GM19043 (cell line): ENCODE measurements around the gene IFIH1.

Source experiments
- ATAC-seq: cut with Tn5 transposase; IDR thresholded peaks from one replicate; pipeline ENCODE4 v1.9.1; 2021; ENCODE audit warnings: low read depth; ENCODE audit not compliant: unreplicated experiment

The IFIH1 gene

GRCh38 chr2:162318328-162319180, at the start of gene IFIH1:
Gene IFIH1 (minus strand): TSS chr2:162318684. CDS start chr2:162318307, 377 bp downstream.
- ATAC-seq: peak; percentile 68

GRCh38 chr2:162365392-162365791, 46.9 kb upstream of the IFIH1 start:
- ATAC-seq: no peak

- no peak for ATAC-seq
These were observed 26.1 kb upstream of the IFIH1 start for GRCh38 chr2:162344617-162344950.

DNA sequence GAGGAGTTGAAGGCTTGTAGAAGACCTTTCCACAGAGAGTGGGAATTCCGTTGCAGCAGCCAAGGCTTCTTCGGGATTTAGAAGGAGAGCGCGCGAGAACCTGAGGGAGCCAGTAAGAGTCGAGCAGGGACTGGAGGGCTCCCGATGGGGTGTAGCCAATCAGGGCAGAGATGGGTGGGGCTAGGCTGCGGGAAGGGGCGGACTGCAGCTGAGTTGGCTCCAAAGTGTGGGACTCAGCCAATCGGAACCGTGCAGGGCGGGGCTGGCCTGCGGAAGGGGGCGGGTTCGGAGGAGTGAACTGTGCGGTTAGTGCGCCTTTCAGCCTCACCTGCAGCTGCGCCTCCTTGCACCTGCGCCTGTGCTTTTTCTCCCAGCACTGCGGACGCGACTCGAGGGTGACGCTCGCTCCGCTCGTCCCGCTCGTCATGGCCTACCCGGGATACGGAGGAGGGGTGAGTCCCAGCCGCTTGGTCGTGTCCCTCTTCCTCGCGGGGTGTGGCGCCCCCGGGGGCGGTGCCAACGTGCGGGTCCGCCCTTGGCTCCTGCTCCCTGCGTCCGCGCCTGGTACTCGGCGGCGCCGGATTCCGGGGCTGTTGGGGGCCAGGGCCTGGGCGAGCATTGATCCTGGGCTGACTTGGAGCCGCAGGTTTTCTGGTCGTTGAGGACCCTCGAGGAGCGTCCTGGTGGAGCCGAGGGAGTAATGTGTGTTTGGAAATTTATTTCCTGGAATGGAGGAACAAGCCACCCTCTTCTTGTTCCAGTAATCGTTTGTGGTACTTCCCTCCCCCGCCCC, 25.5 kb upstream of the IFIH1 start, which contains the start of gene GCA:
GCA (plus strand) TSS at position 309 of the 793 bp plus-strand sequence; CDS start at position 426, 117 bp downstream.
- peak; percentile 96 for ATAC-seq

GRCh38 chr2:162343492-162343823, 25.0 kb upstream of the IFIH1 start:
- peak; percentile 0 for ATAC-seq

DNA sequence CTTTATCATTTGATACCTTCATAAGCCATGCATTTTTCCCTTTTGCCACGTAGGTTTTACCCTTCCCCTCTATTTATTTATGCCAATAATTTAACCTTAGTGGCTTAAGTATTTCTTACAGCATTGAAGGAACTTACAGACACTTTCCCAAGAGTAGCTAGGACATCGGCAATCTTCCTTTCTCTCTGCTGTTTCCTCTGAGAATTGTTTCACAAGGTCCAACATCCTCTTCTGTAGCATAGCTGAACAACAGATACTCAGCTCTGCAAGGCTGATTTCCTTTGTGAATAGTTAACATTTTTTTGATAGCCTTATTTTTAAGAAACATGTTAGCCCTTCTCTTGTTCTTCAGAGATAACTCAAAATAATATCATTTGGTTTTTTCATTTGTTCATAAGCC, 24.4 kb upstream of the IFIH1 start:
- no peak for ATAC-seq

- ATAC-seq: no peak
These were observed 23.8 kb upstream of the IFIH1 start for GRCh38 chr2:162342321-162342720.

GRCh38 chr2:162340822-162341221, 22.3 kb upstream of the IFIH1 start:
- ATAC-seq: no peak

GRCh38 chr2:162337868-162338267, 19.4 kb upstream of the IFIH1 start:
- ATAC-seq: no peak

- ATAC-seq: peak; percentile 64
These were observed 15.5 kb upstream of the IFIH1 start for GRCh38 chr2:162333968-162334367.

DNA sequence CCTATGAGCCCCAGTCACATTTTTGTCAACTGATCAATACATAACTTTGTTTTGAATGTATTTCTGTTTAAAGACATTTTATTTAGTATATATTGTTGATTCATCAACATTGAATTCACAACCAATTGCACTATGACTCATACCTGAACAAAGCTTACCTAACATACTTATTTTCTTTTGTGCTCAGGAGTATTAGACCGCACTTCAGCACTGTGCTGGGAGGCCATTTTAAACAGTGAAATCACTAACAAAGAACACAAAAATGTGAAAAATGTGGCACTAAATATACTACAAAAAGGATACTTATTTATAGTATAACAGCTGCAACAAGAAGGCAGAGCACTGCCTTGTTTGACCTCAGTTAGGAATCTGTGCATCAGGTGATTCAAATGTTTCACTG, 12.4 kb upstream of the IFIH1 start:
- no peak for ATAC-seq

- peak; percentile 81 for ATAC-seq
These were observed 10.1 kb upstream of the IFIH1 start for GRCh38 chr2:162328424-162329157.

DNA sequence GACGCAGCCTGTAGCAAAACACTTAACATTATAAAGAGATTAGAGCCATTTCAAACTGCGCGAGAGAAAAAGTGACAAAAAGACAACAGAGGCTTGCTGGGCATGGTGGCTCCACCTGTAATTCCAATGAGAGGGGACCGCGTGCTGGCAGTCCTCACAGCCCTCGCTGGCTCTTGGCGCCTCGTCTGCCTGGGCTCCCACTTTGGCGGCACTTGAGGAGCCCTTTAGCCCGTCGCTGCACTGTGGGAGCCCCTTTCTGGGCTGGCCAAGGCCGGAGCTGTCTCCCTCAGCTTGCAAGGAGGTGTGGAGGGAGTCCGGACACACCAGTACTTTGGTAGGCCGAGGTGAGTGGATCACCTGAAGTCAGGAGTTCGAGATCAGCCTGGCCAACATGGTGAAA, 9.3 kb upstream of the IFIH1 start:
- no peak for ATAC-seq

DNA sequence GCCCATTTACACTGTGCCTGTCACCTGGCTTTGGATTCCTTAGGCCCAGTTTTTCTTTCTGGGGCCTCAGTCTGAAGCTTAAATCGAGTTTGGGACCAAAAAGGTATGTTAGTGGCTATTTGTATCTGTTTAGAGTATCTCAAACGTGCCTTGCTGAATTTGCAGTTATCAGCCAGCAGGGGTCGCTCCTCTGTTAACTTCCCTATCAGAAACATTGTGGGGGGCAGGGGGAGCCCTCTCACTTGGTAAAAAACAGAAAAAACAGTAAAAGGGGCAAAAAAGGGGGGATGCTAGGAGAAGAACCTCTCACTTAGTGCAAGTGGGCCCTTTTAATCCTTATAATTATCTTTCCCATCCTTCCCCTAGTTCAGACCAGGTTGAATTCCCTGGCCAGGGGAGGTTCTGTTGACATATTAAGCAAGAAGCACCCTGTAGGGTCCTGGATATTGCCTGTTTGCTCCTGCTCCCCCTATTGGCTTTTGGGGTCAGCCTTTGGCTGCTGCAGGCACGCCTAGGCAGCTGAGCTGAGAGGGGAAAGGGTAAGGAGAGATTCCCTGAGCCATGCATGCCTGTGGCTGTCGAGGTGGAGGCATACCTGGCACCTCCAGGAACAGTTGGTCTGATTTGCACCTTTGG, 8.8 kb upstream of the IFIH1 start:
- no peak for ATAC-seq

DNA sequence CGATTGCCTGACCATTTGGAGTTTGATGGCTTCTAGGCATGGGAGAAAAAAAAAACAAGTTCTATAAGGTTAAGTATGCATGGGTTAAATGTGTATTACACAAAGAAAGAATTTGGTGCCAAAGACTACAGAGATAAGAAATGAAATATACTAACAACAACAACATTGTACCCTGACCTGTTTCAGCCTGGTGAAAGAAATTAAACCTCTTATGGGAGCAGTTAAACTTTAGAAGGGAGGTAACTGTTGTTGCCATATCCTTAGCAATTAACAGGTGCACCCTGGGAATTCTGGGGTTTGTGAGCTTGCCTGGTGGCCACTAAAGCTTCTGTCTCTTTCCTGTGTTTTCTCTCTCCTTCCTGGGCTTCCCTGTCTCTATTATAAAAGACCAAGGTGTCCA, 6.5 kb upstream of the IFIH1 start:
- ATAC-seq: no peak

- no peak for ATAC-seq
These were observed 2.5 kb upstream of the IFIH1 start for GRCh38 chr2:162320864-162321517.

GRCh38 chr2:162317861-162318327, 590 bp downstream of the IFIH1 start:
- peak; percentile 4 for ATAC-seq

GRCh38 chr2:162317058-162317742, 1.3 kb downstream of the IFIH1 start:
- no peak for ATAC-seq

DNA sequence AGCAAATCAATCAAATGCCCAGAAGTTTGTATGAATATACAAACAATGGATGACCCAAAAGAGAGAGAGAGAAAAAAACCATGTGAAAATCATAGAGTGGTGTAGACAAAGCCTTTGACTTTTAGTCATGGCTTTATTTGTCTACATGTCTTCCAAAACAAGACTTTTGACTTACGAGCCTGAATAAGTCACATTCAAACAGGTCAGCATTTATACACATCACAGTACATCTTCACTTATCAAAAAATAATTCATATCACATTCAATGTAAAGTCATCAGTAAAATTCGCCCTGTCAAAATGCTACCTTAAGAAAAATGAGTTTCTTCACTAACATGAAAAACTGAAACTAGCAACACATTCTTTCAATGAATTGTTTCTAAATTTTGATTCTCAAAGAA, 1.9 kb downstream of the IFIH1 start:
- ATAC-seq: no peak
